B cell (primary cell): Measurements from ENCODE around the gene PLEKHJ1. TPM values are rescaled to one million over a fixed set of nuclear protein-coding genes. Genes with fewer than 3 reads are reported as not detected.

Experiments
- ATAC-seq: fragments of 200-7000 bp; cut with Tn5 transposase; one replicate; pipeline ENCODE4 v1.10.0; 2021; ENCODE audit warnings: low read depth, mild to moderate bottlenecking, moderate number of reproducible peaks, moderate library complexity
- CTCF ChIA-PET: fragments of 350-600 bp; sonication (Branson Sonifier 250); formaldehyde crosslinking; loops from one replicate; lab custom pipeline; 2021; ENCODE audit warnings: antibody characterized with exemption, inconsistent platforms; lab: Charles Lee
- POLR2A ChIA-PET: fragments of 350-600 bp; sonication (Branson Sonifier 250); formaldehyde crosslinking; loops from one replicate; lab custom pipeline; 2021; ENCODE audit warnings: antibody characterized with exemption; lab: Charles Lee
- DNase-seq: peaks from one replicate; pipeline ENCODE4 v3.0.0; 2013
- H2AFZ ChIP-seq: 2 replicates; pipeline ENCODE4 v1.6.1; 2012; ENCODE audit warnings: mild to moderate bottlenecking, low read depth, low read length; ENCODE audit not compliant: insufficient read depth, poor library complexity, severe bottlenecking
- H3K27ac ChIP-seq, 2 donors: 1 replicate in 1 of 2; 2 replicates in 1 of 2; pipeline ENCODE4 v1.5.1; 2012 to 2013; ENCODE audit warnings: low read length in 2 of 2, mild to moderate bottlenecking in 2 of 2, moderate library complexity in 1 of 2
- H3K27me3 ChIP-seq, 4 experiments: fragments of 200-600 bp in 1 of 4; sonication (generic) in 1 of 4; replicated peaks in 1 of 4; 1 replicate in 2 of 4; 2 replicates in 2 of 4; pipeline versions ENCODE4 v1.6.1 to v1.7.0; 2013 to 2016; ENCODE audit warnings: low read length in 3 of 4, mild to moderate bottlenecking in 2 of 4, mixed read lengths in 1 of 4, moderate library complexity in 1 of 4; ENCODE audit not compliant: insufficient read depth in 4 of 4, control insufficient read depth in 3 of 4; ENCODE audit errors: control extremely low read depth in 1 of 4
- H3K36me3 ChIP-seq, 2 experiments: replicated peaks in 1 of 2; 1 replicate in 1 of 2; 2 replicates in 1 of 2; pipeline versions ENCODE4 v1.6.1 to v1.7.1; 2013; ENCODE audit warnings: low read length in 1 of 2; ENCODE audit not compliant: insufficient read depth in 2 of 2, control insufficient read depth in 1 of 2; ENCODE audit errors: control extremely low read depth in 1 of 2, extremely low read depth in 1 of 2
- H3K4me1 ChIP-seq, 2 donors: fragments of 200-600 bp in 1 of 2; sonication (generic) in 1 of 2; 1 replicate in 1 of 2; 2 replicates in 1 of 2; pipeline versions ENCODE4 v1.5.1 to v1.6.1; 2013 to 2017; ENCODE audit warnings: low read length in 2 of 2; ENCODE audit not compliant: control insufficient read depth in 2 of 2, insufficient read depth in 2 of 2
- H3K4me2 ChIP-seq: replicated peaks from 2 replicates; pipeline ENCODE3; 2012; ENCODE audit warnings: mild to moderate bottlenecking, low read depth, low read length; ENCODE audit not compliant: poor library complexity, severe bottlenecking
- H3K4me3 ChIP-seq, 5 experiments: fragments of 200-600 bp in 1 of 5; sonication (generic) in 1 of 5; 1 replicate in 3 of 5; 2 replicates in 2 of 5; pipeline versions ENCODE4 v1.5.1 to v1.7.0; 2011 to 2016; ENCODE audit warnings: low read length in 4 of 5, mild to moderate bottlenecking in 4 of 5, low read depth in 2 of 5, control low read depth in 1 of 5, moderate library complexity in 1 of 5; ENCODE audit not compliant: insufficient read depth in 1 of 5; ENCODE audit errors: control extremely low read depth in 1 of 5, extremely low read depth in 1 of 5
- H3K79me2 ChIP-seq: fragments of 200-600 bp; sonication (generic); one replicate; pipeline ENCODE4 v1.6.0; 2016; ENCODE audit warnings: low read length; ENCODE audit not compliant: control insufficient read depth, insufficient read depth
- H3K9ac ChIP-seq: fragments of 200-600 bp; sonication (generic); 2 replicates; pipeline ENCODE4 v1.6.1; 2017; ENCODE audit warnings: mild to moderate bottlenecking, low read length, moderate library complexity
- H3K9me3 ChIP-seq, 3 donors: one replicate each; pipeline versions ENCODE4 v1.6.1 to v1.7.1; 2013; ENCODE audit warnings: low read length in 2 of 3; ENCODE audit not compliant: control insufficient read depth in 2 of 3, insufficient read depth in 1 of 3; ENCODE audit errors: control extremely low read depth in 1 of 3
- H4K20me1 ChIP-seq: 2 replicates; pipeline ENCODE4 v1.6.0; 2012; ENCODE audit warnings: mild to moderate bottlenecking, low read length; ENCODE audit not compliant: insufficient read depth, control insufficient read depth, poor library complexity, severe bottlenecking
- H3K27ac Mint-ChIP-seq: one replicate; pipeline ENCODE4 v1.8.0; 2021; ENCODE audit warnings: mixed read lengths
- H3K27me3 Mint-ChIP-seq: one replicate; pipeline ENCODE4 v1.8.0; 2021; ENCODE audit warnings: mixed read lengths
- H3K4me1 Mint-ChIP-seq: one replicate; pipeline ENCODE4 v1.8.0; 2021; ENCODE audit warnings: mixed read lengths
- H3K4me3 Mint-ChIP-seq: one replicate; pipeline ENCODE4 v1.8.0; 2021; ENCODE audit warnings: mixed read lengths
- H3K9me3 Mint-ChIP-seq: one replicate; pipeline ENCODE4 v1.8.0; 2022; ENCODE audit warnings: mixed read lengths; ENCODE audit not compliant: insufficient read depth
- EZH2 ChIP-seq: IDR thresholded peaks from 2 replicates; pipeline ENCODE4 v1.6.1; 2012; ENCODE audit warnings: borderline replicate concordance, low read depth, mild to moderate bottlenecking, moderate library complexity, low read length; ENCODE audit not compliant: insufficient read depth, poor library complexity, severe bottlenecking
- WGBS: methylation state at CpG from one replicate; pipeline ENCODE4 v1.1.5; 2013; ENCODE audit warnings: missing lambda C conversion rate; ENCODE audit not compliant: insufficient coverage; 5-methylcytosine and 5-hydroxymethylcytosine counted together
- intact Hi-C: fragments of 100-400 bp; cut with micrococcal nuclease; formaldehyde crosslinking; loops from one replicate; pipeline ENCODE4 v1.10.0; 2022
- polyA plus RNA-seq: library from polyadenylated mRNA; depleted of rRNA; stranded (reverse); fragments of >200 nt; gene quantifications from 2 replicates; pipeline ENCODE4 v1.2.3, GENCODE V29; 2012
- total RNA-seq, 2 donors: library from RNA; stranded (reverse); fragments of 120-200 nt in 1 of 2; gene quantifications; 1 replicate in 1 of 2; 2 replicates in 1 of 2; pipeline versions ENCODE4 v1.2.3 to v1.2.4, GENCODE V29; 2013 to 2022
- TF ChIP-seq, protein P1 (sequence below): fragments of 200-600 bp; IDR thresholded peaks from one replicate; pipeline ENCODE4 v1.8.0; 2022; ENCODE audit warnings: antibody characterized with exemption, mild to moderate bottlenecking

Gene PLEKHJ1
- total and polyA plus RNA-seq, 2 donors (not counting 1 experiment from before 2014, with no cell fraction given): 86.7 to 117 TPM

- peaks cover 31% of the 10 kb centered on the region for H3K79me2 ChIP-seq
- H3K27me3 ChIP-seq: no peaks in the 10 kb centered on the region
- peak overlapping the region; percentile 67 for H3K27ac Mint-ChIP-seq
- H3K4me3 ChIP-seq: no peak overlapping the region
- peaks cover 16 to 40% of the 10 kb centered on the region in 2 donors for H3K4me1 ChIP-seq
- no peak overlapping the region for H3K9ac ChIP-seq
- ChIA-PET POLR2A (interaction anchor here (0.5 to 1.5 kb wide), 8 partner anchors 8 to 294 kb away, joined by 3 to 7 read pairs (median 4); no protein-coding TSS in a partner anchor), CTCF (interaction anchor here (0.5 to 1.8 kb wide), 4 partner anchors 10 to 1099 kb away, joined by 3 to 7 read pairs (median 4); no protein-coding TSS in a partner anchor)
- H3K27me3 Mint-ChIP-seq: no peaks in the 10 kb centered on the region
- H3K4me3 Mint-ChIP-seq: peak overlapping the region; percentile 32
- DNase-seq: peak; percentile 80
- no peaks in the 10 kb centered on the region for H3K9me3 ChIP-seq
- no peaks in the 10 kb centered on the region for H3K9me3 Mint-ChIP-seq
- TF ChIP-seq, protein P1, sequence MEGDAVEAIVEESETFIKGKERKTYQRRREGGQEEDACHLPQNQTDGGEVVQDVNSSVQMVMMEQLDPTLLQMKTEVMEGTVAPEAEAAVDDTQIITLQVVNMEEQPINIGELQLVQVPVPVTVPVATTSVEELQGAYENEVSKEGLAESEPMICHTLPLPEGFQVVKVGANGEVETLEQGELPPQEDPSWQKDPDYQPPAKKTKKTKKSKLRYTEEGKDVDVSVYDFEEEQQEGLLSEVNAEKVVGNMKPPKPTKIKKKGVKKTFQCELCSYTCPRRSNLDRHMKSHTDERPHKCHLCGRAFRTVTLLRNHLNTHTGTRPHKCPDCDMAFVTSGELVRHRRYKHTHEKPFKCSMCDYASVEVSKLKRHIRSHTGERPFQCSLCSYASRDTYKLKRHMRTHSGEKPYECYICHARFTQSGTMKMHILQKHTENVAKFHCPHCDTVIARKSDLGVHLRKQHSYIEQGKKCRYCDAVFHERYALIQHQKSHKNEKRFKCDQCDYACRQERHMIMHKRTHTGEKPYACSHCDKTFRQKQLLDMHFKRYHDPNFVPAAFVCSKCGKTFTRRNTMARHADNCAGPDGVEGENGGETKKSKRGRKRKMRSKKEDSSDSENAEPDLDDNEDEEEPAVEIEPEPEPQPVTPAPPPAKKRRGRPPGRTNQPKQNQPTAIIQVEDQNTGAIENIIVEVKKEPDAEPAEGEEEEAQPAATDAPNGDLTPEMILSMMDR: no peak
- peak overlapping the region in 1 of 2 donors; percentile 36 for H3K27ac ChIP-seq
- peak; percentile 50 for ATAC-seq
- peaks cover 36% of the 10 kb centered on the region for H3K4me1 Mint-ChIP-seq
- H2AFZ ChIP-seq: no peak overlapping the region
- H4K20me1 ChIP-seq: peaks cover 39% of the 10 kb centered on the region
- H3K4me2 ChIP-seq: peak overlapping the region; percentile 49
- intact Hi-C loops: no loop called here
- H3K36me3 ChIP-seq: peaks cover 0 to 64% of the 10 kb centered on the region in 2 experiments
- 73% methylated on average over 50 of the region's 67 CpGs for WGBS
These were observed 8.5 kb downstream of the PLEKHJ1 start for GRCh38 chr19:2227415-2228156.

- intact Hi-C loops: no loop called here
- Histone ChIP-seq H2AFZ (no peak overlapping the region), H3K4me1 (peaks cover 16 to 40% of the 10 kb centered on the region in 2 donors), H4K20me1 (peaks cover 32% of the 10 kb centered on the region), H3K79me2 (peaks cover 26% of the 10 kb centered on the region), H3K9me3 (no peaks in the 10 kb centered on the region), H3K36me3 (peaks cover 0 to 57% of the 10 kb centered on the region in 2 experiments), H3K4me2 (peak overlapping the region; percentile 44), H3K4me3 (no peak overlapping the region), H3K27me3 (no peaks in the 10 kb centered on the region), H3K27ac (no peak overlapping the region), H3K9ac (no peak overlapping the region)
- ChIA-PET POLR2A (interaction anchor here (0.5 to 1.5 kb wide), 5 partner anchors 9 to 103 kb away, joined by 3 to 4 read pairs (median 4); no protein-coding TSS in a partner anchor), CTCF (interaction anchor here (0.5 to 1.8 kb wide), 5 partner anchors 11 to 1100 kb away, joined by 3 to 7 read pairs (median 3); no protein-coding TSS in a partner anchor)
- Mint-ChIP-seq H3K4me1 (peaks cover 36% of the 10 kb centered on the region), H3K9me3 (no peaks in the 10 kb centered on the region), H3K27ac (peak overlapping the region; percentile 67), H3K4me3 (no peak overlapping the region), H3K27me3 (no peaks in the 10 kb centered on the region)
- ATAC-seq (no peak), DNase-seq (no peak)
- WGBS: 97% methylated on average over 53 of the region's 53 CpGs
- TF ChIP-seq, protein P1: no peak
- no peak for TF ChIP-seq EZH2
These were observed 9.2 kb downstream of the PLEKHJ1 start for GRCh38 chr19:2226840-2227360.
